GM21786 (cell line): Measurements from ENCODE around the gene BHLHA15.
A peak's percentile ranks its signal among the peaks of the same experiment; 100 is the strongest.

Source experiments
- ATAC-seq: cut with Tn5 transposase; IDR thresholded peaks from one replicate; pipeline ENCODE4 v1.9.1; 2021; ENCODE audit not compliant: unreplicated experiment

The BHLHA15 gene

GRCh38 chr7:98211221-98211675, at the start of gene BHLHA15:
TSS of gene BHLHA15 (plus strand) at chr7:98211439. CDS start at chr7:98212310, 871 bp downstream.
- no peak for ATAC-seq

- ATAC-seq, result no peak
These were observed 48.5 kb upstream of the BHLHA15 start for GRCh38 chr7:98162758-98163157.

- no peak for ATAC-seq
These were observed 48.0 kb upstream of the BHLHA15 start for GRCh38 chr7:98163269-98163668.

DNA sequence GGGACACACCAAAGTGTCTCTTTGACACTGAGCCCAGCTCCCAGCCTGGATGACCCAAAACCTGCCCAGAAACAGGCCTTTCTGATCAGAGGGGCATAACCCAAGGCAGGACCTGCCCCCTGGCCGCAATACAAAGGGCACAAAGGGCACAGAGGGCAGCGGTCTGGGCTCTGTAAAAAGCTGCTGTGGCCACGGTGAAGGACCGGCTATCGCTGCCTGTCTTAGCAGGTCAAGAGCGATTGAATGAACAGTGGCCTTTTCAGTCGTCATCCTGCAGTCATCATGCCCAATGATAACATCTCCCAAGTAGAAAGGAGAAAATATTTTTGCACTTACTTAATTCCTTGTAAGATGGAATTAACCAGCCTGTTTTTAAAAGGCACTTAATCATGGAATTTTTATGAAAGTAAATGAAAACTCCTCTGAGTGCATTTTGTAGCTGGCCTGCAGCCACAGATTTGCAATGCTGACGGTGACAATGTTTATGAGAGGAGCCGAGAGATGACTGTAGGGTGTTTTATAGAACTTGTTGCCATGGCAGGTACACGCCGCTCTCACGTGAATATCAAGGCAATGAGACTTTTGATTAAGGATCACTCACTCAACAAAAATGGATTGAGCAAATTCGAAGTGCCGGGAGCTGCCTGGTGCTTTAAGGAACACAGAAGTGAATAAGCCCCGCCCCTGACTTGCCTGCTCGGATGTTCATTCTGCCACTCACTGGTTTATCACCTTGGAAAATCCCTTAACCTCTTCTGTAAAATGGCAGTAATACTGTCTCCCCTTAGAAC, 47.3 kb upstream of the BHLHA15 start:
- no peak for ATAC-seq

DNA sequence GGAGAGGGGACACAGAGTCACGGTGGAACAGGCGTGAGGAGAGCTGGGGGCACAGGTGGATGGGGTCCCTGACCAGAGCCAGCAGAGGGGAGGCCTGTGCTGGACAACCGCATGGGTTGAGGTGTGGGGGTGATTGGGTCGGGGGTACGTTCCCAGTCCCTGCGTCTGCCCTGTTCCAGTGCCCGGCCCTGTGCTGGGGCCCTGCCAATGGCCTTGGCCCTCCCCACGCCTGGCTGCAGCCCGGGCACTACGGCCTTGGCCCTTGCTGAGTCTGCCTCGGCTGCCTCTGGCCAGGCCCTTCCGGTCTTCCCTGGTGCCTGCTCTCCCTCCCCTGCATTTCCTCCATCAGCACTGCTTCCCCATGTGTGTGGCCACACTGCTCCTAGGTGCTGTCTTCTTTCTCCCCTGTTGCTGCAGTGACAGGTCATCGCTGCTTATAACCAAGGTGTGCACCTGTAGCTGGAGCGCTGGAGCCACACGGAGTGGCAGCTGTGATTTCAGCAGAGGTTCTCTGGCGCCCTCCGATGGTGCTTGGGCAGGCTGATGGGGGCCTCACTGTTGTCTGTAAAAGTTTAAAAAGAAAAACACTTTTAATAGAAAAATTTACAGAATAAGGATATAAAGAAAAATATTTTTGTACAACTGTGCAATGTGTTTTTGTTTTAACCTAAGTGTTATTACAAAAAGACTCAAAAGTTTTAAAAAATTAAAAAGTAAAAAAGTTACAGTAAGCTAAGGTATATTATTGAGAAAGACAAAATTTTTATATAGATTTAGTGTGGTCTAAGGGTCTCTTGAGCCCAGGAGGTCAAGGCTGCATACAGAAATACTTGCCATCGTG, 45.2 kb upstream of the BHLHA15 start:
- no peak for ATAC-seq

DNA sequence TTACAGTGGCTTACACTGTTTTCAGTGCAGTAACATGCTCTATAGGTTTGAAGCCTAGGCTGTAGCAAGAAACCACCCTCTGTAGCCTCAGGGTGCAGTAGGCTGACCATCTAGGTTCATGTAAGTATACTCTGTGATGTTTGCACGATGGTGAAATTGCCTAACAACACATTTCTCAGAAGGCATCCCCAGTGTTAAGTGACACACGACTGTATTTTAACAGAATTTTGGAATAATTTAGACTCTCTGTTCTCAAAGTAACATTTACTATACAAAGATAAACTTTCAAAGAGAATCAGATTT, 44.6 kb upstream of the BHLHA15 start:
- no peak for ATAC-seq

- no peak for ATAC-seq
These were observed 43.6 kb upstream of the BHLHA15 start for GRCh38 chr7:98167653-98168052.

- ATAC-seq, result peak; percentile 63
These were observed 42.9 kb upstream of the BHLHA15 start for GRCh38 chr7:98168181-98168903.

GRCh38 chr7:98168904-98169621, 42.2 kb upstream of the BHLHA15 start:
- no peak for ATAC-seq

GRCh38 chr7:98170966-98171365, 40.3 kb upstream of the BHLHA15 start:
- no peak for ATAC-seq

- ATAC-seq, result no peak
These were observed 39.8 kb upstream of the BHLHA15 start for GRCh38 chr7:98171449-98171848.

GRCh38 chr7:98174334-98175259, 36.6 kb upstream of the BHLHA15 start:
- no peak for ATAC-seq

DNA sequence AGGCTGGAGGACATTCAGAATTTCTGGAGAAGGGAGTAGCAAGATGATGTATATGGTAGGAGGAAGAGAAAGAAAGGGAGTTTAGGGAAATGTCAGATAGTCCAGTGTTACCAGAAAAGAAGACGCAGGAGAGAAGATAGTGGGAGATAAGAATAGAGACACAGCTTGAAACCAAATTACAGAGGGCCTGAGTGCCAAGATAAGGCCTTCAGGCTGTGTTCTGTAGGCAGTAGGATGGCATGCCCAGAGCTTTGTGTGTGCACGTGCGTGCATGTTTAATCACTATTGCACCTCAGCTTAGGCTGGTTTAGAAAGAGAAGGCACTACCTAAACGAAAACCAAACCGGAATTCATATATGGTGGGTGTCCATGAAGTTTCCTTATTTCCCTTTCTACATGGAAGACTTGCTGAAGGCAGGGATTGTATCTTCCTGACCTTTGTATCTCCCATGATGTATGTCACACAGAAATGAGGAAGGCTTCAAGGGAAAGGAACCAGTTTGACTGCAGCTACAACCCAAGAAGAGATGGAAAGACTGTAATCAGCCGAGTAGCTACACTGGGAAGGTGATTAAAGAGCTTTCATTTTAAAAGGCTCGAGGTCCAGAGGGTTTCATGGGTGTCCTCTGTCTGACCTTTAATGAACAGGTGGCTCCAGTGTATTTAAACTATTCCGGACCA, 35.8 kb upstream of the BHLHA15 start:
- ATAC-seq, result no peak

DNA sequence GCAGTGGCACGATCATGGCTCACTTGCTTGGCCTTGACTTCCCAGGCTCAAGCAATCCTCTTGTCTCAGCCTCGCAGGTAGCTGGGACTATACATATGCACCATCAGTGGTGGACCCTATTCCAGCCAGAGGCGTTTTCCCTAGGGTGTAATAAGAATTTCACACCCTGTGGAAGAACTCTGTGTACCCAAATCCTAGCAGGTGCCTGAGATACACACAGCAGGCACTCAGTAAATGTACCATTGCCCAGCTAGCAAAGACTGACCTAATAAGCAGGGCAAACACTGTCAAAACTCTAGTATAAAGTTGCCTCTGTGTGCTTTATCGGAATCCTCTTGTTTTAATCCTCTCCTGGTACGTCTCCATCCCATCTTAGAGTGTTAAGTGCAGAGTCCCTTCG, 33.7 kb upstream of the BHLHA15 start:
- ATAC-seq, result no peak

DNA sequence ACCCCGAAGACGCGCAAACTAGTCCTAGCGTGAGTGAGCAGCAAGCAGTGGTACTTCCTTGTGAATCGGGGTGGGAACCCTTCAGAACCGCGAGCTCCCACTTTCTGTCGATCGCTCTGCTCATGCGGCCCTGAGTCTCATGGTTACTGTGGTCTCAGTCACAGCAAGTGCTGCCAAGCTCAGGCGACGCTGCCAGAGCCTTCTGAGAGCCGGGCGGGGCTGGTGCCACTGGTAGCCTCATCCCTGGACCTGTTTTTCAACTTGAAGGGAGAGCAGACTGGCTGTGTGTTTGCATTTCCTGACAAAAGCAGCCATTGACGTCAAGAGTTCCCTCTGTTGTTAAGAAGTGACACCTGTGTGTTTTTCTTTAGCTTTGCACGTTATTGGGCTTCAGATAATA, 32.9 kb upstream of the BHLHA15 start:
- ATAC-seq, result no peak

DNA sequence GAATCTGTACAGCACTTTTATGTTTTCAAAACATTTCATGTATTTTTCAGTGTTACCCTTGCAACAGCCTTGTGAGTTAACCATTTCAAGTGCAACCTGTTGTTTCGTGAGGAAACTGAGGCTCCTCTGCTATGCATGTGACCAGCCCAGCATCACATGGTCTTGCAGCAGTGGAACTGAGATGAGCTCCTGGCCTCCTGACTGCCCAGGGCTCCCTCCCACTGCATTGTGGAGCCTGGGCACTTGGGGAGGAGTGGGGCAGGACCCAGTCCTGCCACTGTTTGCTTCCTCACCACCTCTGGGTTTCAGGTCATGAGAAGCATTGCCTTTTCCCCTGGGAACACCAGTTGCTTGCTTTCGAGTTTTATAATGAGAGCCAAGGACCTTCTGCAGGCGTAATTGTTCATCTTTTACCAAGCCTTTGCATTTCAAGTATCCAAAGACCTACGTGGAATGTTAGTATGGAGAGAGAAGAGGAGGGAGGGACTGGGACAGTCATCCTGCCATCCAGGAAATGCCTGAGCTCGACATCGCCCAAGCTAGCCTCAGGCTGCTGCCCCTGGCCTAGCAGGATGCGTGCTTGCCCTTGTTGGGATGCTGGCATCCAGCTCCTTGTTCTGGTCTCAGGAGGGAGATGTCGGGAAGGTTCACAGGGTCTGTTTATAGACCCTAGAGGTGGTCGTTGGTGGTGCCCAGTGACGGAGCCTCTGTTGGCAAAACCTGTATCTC, 32.3 kb upstream of the BHLHA15 start:
- ATAC-seq, result no peak

GRCh38 chr7:98180751-98181150, 30.5 kb upstream of the BHLHA15 start:
- ATAC-seq, result no peak

DNA sequence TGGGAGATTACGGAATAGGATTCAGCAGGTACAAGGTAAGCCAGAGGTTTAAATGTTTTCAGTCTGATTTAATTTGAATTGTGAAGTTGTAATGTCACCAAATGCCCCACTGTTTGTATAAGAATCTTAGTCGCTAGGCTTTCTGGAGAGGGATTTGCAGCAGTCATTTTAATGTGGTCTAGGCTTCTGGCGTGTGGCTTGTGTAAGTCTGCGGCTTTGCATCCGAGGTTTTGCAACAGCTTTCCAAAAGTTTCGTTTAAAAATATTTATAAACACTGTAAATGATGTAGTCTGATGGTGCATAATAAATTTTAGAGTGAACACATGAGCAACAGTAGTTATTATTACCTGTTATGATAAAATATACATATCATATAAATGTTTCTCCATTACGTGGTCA, 26.1 kb upstream of the BHLHA15 start:
- ATAC-seq, result no peak
